CD4-positive, alpha-beta T cell treated with Interleukin-17A for 4 hours (primary cell): Measurements from ENCODE around the gene SUN5.

Experiments used
- DNase-seq: peaks from one replicate; pipeline ENCODE4 v3.0.0-alpha.2; 2020; ENCODE audit warnings: mixed read lengths

The SUN5 gene

GRCh38 chr20:33026072-33026778 lies 22.0 kb upstream of the SUN5 start:
- DNase-seq: no peak

GRCh38 chr20:33025318-33025876 lies 21.2 kb upstream of the SUN5 start:
- DNase-seq: no peak

- no peak for DNase-seq
Observed at GRCh38 chr20:33024609-33025317, 20.5 kb upstream of the SUN5 start.

GRCh38 chr20:33024243-33024560 lies 20.0 kb upstream of the SUN5 start:
- DNase-seq: no peak

- no peak for DNase-seq
Observed at GRCh38 chr20:33023439-33024242, 19.4 kb upstream of the SUN5 start.

- no peak for DNase-seq
Observed at GRCh38 chr20:33022694-33023438, 18.6 kb upstream of the SUN5 start.

- DNase-seq: no peak
Observed at GRCh38 chr20:33022289-33022688, 18.1 kb upstream of the SUN5 start.

GRCh38 chr20:33021879-33022278 lies 17.6 kb upstream of the SUN5 start:
- no peak for DNase-seq

- no peak for DNase-seq
Observed at GRCh38 chr20:33020278-33021161, 16.3 kb upstream of the SUN5 start.

GRCh38 chr20:33019465-33020277 lies 15.4 kb upstream of the SUN5 start:
- no peak for DNase-seq

- no peak for DNase-seq
Observed at GRCh38 chr20:33018169-33018931, 14.1 kb upstream of the SUN5 start.

- no peak for DNase-seq
Observed at GRCh38 chr20:33017542-33017941, 13.3 kb upstream of the SUN5 start.

- no peak for DNase-seq
Observed at GRCh38 chr20:33016581-33017109, 12.4 kb upstream of the SUN5 start.

- DNase-seq: no peak
Observed at GRCh38 chr20:33015700-33016580, 11.7 kb upstream of the SUN5 start.

GRCh38 chr20:33015114-33015484 lies 10.9 kb upstream of the SUN5 start:
- DNase-seq: no peak

- no peak for DNase-seq
Observed at GRCh38 chr20:33014336-33015113, 10.3 kb upstream of the SUN5 start.

- DNase-seq: no peak
Observed at GRCh38 chr20:33013701-33014326, 9.6 kb upstream of the SUN5 start.
